Skin of body (tissue), 2 donors: ENCODE results near the gene ELN. TPM values are rescaled to one million over a fixed set of nuclear protein-coding genes. Genes with fewer than 3 reads are reported as not detected.

Experiments used
- DNase-seq: peaks from one replicate; lab custom pipeline; 2025; lab: John Stamatoyannopoulos, UW
- total RNA-seq: library from RNA; depleted of rRNA; stranded (reverse); fragments of >200 nt; gene quantifications from one replicate; pipeline ENCODE4 v1.2.3, GENCODE V29; 2014

ELN gene
- total RNA-seq, 1 donor from 2014 or later, result 321 TPM

DNA sequence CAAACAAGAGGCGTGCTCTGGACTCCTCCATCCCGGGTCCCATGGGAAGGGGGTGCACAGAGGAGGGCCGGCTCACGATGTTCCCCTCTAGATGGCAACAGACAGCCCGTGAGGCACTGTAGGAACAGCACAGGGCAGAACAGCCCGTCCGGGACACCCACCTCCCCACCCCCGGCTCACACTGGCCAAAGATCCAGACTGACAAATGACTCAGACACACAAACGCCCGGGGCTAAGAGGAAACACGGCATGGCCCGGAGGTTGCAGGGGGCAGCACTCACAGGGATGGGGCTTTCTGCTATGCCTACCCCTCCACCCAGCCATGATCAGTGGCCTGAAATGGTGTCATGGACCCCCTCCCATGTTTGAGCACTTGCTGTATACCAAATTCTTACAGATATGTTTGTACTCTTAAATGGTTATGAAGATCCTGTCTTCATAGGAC is 4.9 kb upstream of the ELN start:
- DNase-seq, result no peak

DNA sequence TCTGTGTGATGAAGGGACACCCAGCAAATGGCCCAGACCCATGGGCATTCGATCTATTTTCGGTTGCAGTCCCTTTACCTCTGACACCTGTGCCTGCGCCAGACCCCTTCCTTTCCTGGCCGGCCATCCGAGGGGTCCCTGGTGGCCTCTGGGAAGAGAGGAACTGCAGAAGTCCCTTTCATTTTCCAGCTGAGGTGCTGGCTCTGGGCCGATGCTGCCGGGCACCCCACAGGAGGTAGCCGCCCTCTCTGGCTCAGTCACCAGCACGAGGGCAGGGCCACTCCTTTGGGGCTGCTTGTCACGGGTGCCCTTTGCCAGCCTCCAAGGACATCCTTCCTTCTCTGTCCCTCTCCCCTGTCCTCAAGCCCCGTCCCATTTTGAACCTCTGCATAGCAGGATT is 4.2 kb upstream of the ELN start:
- DNase-seq, result no peak

DNA sequence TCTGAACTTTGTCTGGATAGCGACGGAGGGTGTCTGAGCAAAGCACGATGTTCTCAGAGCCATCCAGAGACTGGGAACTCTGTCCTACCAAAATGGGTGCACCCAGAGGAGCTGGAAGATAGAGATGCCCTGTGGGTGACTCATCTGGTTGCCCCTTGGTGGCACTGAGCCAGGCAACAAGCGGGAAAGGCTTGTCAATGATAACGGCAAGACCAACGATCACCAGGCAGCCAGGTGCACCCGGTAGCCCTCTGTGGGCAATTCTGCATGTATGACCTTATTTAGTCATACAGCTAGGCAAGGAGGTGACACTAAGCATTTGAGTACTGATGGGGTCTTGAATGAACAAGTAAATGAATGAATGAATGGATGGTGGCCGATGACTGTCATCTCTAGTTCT is 2.8 kb upstream of the ELN start:
- DNase-seq, result no peak

DNA sequence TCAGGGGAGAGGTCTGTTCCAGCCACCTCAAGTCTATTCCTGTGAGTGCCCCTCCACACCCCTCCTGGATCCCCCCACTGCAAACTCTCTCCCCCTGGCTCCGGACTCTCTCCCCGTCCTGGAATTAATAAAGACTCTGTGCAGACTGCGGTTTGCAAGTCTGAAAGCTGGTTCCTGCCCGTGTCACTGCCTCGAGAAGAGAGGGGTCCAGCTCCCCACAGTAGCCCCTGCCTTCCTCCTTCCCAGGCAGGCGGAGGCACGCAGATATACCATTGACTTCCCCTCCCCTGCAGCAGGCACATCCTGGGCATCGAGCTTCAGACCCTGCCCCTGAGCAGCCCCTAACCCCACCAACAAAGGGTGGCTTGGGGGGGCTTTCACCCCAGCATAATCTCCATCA is 2.2 kb upstream of the ELN start:
- no peak for DNase-seq

DNA sequence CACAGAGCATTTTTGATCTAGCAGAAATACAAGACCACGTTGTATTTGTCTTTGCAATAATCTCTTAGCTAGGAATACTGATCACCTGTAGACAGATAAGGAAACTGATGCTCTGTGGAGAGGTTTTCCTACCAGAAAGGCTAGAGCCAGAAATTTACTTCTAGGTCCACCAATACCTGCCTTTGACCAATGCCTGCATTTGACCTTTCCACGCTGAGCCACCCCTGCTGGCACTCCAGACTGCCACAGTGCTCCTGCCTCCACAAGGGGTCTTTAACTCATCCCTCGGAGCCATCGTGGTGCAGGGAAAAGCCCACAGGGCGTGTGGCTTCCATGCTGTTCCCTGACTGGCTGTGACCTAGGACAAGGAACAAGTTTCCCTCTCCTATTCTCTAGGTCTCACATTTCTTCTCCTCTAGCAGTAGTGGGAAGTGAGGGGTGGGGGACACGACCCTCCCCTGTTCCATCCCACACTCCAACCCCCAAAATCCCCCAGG is 1.5 kb upstream of the ELN start:
- no peak for DNase-seq

DNA sequence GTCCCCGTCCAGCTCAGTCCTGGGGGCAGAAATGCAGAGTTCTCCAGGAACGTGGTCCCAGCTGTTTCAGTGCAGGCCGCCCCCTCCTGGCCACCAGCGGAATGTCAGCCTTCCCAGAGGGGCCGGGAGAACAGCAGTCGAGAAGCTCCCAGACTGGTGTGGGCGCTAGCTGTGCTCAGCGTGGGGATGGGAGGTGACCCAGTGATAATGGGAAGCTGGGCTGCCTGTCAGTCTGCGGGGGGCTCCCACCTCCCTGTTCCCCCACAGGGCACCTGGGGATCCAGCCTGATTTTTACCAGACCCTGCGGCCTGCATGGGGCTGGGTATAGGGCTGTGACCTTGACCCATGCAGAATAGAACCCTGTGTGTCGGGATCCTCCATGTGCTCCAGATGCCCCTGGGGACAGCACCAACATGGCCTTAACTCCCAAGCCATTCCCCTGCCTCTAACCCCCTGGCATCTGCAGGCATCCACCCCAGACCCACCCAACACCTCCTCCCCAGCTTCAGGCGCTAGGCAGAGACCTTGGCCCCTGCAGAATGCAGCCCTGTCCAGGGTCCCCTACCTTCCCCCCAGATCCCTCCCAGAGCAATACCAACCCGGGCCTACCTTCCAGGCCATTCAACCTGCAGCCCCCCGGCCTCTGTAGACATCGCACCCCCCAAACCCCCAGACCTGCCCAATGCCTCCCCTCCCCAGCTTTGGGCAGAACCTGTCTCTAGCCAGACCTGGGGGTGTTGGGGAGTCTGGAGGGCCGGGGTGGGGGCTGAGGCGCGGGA is 880 bp upstream of the ELN start:
- DNase-seq, result peak; percentile 68

DNA sequence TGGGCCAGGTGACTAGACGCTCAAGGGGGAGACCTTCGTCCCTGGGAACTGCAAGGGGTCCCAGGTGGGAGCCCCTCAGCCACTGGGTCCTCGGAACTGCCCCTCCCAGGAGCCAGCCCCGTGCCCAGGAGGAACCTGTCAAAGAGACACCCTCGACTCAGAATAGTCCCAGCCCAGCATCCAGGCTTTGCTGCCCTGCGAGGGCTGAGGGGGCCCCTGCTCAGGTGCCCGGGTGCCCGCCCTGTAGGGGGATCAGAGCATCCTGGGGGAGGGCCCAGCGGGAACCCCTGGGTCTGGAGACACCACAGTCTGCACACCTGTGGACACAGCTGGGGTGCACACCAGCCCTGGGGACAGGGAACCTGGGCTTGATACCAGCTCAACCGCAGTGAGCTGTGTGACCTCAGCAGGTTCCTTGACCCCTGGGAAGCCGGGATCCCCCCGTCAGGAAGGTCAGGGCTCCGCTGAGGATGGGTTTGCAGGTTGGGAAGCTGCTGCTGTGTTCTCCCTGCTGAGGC is 407 bp downstream of the ELN start:
- DNase-seq, result no peak

DNA sequence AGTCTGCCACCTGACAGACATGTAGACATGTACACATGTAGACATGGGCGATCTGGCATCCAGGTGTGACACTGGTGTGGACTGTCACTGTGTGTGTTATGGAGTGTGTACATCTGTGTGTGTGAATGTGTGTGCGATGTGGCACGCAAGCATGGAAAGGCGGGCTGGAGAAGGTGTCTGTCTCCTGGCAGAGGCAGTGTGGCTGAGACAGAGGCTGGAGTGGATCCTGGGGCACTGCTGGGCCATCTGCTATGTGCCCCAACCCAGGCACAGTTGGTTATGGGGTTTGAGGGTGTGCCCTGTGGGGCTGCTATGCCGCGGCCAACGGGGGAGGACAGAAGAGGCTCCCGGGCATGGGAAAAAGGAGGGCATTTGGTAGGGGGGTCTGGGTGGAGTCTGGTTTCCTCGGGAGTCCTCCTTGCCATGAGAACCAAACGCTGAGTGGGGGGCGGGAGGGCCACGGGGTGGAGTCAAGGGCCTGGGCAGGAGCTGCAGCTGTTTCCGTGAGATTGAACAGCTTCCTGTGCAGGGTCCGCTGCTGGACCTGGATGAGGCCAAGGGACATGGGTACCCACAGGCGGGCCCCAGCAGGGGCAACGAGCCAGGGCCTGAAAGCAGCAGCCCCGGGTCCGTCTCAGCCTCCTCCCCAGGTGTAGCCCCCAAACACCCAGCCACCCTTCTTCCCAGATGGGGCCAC is 1.3 kb downstream of the ELN start:
- DNase-seq, result no peak

DNA sequence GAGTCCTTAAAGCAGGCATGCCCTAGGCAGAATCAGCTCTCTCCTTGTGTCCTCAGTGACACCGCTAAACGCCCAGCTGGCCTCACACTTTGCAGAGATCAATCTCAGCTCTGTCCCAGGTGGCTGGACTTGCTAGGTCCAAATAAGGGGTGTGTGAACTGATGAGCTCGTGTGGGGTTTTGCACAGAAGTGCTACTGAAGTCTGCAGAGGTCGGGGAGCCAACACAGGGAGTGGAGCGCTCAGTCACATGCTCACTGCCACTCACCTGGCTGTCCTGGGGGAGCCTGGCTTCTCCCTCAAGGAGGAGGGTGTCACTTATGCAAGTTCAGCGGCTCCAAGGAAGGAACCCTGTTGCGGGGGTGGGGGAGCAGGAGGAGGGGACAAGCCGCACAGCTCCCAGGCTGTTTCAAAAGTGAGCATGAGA is 2.0 kb downstream of the ELN start:
- DNase-seq, result no peak

DNA sequence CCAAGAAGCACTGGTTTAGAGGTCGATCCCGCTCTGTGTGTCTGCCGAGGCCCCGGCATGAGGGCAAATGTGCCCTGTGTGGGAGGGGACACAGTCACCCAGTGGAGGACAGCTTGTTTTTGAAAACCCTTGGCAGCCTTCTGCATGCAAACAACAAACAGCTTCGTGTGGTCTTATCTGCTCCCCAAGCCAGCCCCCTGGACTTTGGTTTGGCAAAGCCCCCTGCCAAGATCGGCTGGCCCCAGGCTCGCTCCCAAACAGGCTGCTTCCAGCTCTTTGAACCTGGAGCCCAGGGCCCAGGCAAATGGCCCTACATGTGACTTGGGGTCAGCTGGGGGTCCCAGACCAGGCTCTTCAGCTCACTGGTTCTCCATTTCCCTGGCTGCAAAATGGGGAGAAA is 2.9 kb downstream of the ELN start:
- DNase-seq, result no peak

DNA sequence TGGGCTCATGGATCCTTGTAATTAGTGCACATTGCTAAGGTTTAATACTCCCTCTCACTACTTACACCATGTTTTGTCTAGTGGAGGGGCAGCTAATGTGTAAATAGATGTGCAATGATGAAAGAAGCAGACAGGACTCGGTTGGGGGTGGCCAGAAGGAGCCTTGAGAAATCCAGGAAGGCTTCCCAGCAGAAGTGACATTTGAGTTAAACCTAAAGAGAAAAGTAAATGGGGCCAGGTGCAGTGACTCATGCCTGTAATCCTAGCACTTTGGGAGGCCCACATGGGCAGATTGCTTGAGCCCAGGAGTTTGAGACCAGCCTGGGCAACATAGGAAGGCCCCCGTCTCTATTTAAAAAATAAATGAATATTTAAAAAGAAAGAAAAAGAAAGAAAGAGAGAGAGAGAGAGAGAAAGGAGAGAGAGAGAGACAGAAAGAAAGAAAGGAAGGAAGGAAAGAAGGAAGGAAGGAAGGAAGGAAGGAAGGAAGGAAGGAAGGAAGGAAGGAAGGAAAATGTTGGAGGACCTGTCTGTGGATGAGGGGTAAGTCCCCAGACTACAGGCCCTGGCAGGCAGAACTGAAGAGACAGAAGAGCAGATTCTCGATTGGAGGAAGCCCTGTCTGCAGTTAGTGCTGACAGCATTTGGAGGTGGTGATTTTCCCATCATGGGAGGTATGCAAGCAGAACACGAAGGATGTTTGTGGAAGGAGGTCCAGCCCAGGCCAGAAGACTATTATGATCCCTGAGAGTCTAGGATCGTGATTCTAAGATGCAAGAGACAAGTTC is 3.6 kb downstream of the ELN start:
- DNase-seq, result no peak

DNA sequence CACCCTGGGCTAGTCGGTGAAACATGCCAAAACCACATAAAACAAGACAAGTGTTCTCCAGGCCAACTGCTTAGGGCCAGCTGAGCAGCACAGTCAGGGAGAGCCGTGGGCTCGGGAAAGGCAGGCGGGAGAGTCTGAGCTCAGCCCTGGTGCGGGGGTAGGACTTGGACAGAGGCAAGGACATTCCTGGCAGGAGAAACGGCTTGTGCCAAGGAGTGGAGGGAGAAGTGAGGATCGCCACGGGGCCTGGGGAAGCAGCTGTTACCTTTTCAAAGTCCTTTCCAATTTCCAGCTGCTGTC is 4.2 kb downstream of the ELN start:
- peak; percentile 34 for DNase-seq

DNA sequence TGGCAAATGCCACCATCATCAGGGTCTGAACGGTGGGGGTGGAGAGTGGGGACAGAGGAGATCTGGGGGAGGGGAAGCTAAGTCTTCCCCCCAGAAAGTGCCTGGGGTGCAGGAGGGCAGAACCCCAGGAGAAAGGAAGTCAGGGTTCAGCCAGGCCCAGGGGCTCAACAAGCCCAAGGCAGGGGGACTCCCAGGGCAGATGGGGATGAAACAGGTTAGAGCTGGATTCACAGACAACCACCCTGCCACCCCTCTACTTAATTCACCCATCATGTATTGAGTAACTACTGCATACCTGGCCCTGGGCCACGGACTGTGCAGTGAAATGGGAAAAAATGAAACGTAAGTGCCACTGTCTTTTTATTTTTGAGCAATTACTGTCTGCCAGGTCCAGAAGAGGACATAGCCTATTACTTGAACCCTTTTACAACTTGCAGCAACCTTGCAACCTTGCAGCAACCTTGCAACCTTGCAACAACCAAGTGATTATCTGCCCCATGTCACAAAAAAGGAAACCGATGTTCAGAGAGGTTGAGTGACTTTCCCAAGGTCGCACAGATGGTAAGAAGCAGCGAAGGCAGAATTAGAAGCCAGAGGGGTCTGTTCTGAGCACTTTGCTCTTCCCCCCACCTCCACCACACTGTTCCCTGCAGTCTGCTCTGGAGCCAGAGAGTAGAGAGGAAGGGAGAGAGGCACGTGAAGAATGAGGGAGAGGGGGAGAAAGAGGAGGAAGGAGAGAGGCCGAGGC is 4.8 kb downstream of the ELN start:
- DNase-seq, result no peak

DNA sequence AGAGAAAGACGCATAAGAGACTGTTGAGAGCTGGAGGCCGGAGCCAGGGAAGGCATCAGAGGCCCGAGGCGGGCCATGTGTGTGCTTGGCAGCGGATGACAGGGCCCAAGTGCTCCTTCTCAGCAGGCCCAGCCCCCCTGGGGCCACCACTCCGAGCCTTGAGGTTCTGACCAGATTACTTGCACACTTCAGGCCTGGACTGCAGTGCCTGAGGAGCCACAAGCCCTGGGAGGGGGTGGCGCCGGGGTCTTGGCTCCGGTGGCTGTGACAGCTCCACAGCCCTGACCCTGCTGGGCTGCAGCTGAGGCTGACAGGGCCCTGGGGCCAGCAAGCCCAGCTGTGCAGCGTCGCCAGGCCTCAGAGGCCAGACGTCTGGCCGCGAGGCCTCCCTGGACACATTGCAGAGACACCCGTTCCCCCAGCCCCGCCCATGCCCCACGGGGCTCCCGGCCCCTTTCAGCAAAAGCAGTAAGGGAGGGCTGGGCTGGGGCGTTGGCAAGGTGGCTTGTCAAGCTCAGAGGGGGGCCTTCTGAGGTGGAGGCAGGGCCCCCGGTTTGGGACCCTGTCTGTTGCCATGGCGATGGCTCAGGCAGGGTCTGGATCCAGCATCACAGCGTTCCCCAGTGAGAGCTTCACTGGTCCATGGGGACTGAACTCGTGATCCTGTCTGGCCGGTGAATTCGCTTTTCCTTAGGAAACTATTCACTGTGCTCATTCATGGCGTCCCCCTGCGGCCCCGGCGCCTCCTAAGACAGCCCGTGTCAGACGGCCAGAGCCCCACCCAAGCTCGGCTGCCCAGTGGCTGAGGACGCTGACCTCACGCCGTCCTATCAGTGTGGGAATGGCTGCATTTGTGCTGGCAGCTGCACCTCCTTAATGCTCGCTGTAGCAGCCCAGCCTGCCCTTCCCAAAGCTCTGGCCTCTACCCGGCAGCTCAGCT is 5.7 kb downstream of the ELN start:
- peak; percentile 26 for DNase-seq

DNA sequence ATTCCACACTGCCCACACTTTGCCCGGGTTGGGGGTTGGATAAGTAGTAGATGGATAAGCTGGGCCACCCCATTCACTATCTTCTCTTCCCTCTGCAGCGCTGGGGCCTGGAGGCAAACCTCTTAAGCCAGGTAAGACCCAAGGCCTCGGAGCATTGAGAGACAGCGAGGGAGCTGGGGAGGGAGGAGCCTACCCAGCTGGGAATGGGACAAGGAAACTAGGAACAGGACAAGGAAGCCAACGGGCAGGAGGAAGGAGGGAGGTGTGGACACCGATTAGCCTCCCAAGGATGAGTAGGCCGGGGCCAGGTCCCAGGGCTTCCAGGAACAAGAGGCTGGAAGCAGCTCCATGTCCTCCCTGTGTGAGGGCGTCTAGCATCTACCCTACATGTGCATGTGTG is 9.6 kb downstream of the ELN start:
- DNase-seq, result no peak

DNA sequence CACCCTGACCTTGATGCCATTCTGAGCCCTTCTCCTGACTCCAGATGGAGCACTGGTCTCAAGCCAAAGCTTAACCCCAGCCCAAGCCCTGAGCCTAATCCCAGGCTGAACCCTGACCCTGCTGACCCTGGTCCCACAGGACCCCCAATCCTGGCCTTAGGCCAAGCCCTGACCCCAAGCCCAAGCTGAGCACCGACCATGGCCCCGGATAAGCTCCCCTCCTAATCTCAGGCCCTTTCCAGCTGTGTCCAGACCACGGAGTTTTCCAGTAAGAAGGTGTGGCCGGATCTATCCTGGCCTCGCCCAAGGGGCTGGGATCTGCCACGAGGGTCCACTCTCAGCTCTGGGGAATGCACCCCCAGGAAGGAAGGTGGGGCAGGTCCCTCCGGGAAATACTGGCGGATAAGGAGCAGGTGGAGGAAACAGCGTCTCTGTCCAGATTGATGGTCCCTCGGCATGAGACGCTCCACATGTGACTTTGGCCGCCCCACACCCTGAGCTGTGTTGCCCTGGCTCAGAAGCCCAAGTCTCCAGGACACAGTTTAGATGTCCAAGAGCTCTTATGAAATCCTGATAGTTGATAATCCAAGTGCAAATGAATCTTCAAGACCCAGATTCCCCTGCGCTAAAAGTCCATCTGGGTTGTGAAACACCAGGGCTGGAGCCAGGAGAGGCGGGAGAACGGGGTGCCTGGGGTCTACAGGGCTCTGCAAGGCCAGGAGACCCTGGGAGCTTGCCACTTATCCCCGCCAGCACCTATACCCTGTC is 10.4 kb downstream of the ELN start:
- no peak for DNase-seq

DNA sequence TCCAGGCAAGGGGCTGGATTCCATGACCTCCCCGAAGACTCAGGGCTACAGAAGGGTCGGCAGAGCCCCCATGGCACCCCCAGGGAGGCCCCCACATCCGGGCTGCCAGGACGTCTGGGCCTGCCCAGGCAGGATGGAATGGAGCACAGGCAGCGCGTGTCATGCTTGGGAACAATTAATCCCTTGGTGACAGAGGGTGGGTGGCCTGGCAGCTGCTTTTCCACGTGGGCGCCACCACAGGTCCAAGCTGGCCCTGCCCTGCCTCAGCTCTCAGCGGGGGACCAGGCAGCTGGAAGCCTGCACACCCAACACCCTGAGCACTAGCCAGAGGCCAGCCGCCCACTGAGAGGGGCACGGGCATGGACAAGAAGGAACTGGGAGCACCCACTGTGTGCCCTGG is 11.4 kb downstream of the ELN start:
- no peak for DNase-seq

DNA sequence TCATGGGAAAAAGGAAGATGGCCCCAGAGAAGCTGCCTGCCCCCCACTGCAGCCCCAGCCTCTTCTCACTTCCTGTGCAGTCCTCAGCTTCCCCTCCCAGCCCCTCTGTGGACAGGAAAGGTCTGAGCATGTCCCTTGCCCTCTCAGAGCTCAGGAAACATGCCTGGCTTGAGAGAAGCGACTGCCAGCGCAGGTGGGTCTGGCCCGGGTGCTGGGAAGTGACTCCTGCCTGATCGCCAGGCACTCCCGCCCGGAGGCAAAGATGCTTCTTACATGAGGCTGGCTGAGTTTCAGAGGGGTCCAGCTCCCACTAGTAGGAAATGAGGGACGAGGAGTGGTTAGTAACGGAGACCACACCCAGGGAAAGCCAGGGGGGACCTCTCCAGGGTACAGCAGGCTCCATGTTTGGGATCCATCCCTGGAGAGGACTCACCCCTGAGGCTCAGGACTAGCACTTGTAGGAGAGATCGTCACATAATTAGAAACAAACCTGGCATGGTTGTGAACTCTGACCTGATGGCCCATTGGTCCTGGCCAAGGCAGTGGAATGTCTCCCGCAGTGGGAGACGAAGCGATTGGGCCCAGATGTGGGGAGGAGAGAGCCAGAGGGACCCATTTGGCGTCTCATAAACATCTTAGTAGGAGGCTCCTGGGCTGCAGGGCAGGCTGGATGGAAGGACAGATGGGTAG is 12.3 kb downstream of the ELN start:
- DNase-seq, result peak; percentile 18
